Measurements from ENCODE around the gene ACY1. TPM values are rescaled to one million over a fixed set of nuclear protein-coding genes. Genes with fewer than 3 reads are reported as not detected.
A peak's percentile ranks its signal among the peaks of the same experiment; 100 is the strongest.

ACY1 gene
- total and polyA plus RNA-seq, 4 experiments from 2014 or later, result 7.7 to 14.9 (median 9.9) TPM

GRCh38 chr3:51946796-51947195 lies 36.5 kb upstream of the ACY1 start:
- no peak overlapping the region for H3K27ac Mint-ChIP-seq
- no peak for DNase-seq
- CTCF ChIA-PET (ENCODE audit: partially characterized antibody), result interaction anchor here (0.6 to 1.0 kb wide), 2 partner anchors 27 to 447 kb away, joined by 4 to 6 read pairs; partner anchors contain the start of gene ABHD14B

GRCh38 chr3:51947215-51947900 lies 36.0 kb upstream of the ACY1 start:
- Mint-ChIP-seq H3K4me3 (no peak overlapping the region), H3K27me3 (no peaks in the 10 kb centered on the region), H3K9me3 (no peaks in the 10 kb centered on the region), H3K36me3 (peaks cover 0 to 5% of the 10 kb centered on the region in 2 donors), H3K4me1 (peaks cover 2 to 16% (median 7%) of the 10 kb centered on the region in 4 donors), H3K27ac (peak overlapping the region in 1 of 7 donors; percentile 46)
- POLR2A ChIA-PET (ENCODE audit: partially characterized antibody), result interaction anchor here (0.6 kb wide), 1 partner anchor 20 kb away, joined by 4 read pairs; the partner anchor contains the start of gene PCBP4
- Histone ChIP-seq H3K4me3 (ENCODE audit: low read length in 2 of 2) (no peak overlapping the region), H3K4me1 (ENCODE audit: insufficient read depth, low read length) (peaks cover 10% of the 10 kb centered on the region), H3K27me3 (ENCODE audit: insufficient read depth, low read length) (no peaks in the 10 kb centered on the region), H3K27ac (ENCODE audit: low read depth, low read length) (no peak overlapping the region), H3K36me3 (ENCODE audit: insufficient read depth, low read length) (no peaks in the 10 kb centered on the region), H3K9me3 (ENCODE audit: control insufficient read depth in 1 of 2, low read length in 2 of 2) (no peaks in the 10 kb centered on the region)
- intact Hi-C loops (cut with micrococcal nuclease), result no loop called here
- no peak for DNase-seq
- CTCF ChIA-PET (ENCODE audit: partially characterized antibody), result interaction anchor here (0.6 to 1.0 kb wide), 3 partner anchors 10 to 447 kb away, joined by 3 to 6 read pairs (median 4); partner anchors contain the start of gene ABHD14B

More at GRCh38 chr3:51946796-51947195, 36.5 kb upstream of the ACY1 start:
- intact Hi-C loops (cut with micrococcal nuclease), result no loop called here
- Histone ChIP-seq H3K36me3 (ENCODE audit: insufficient read depth, low read length) (no peaks in the 10 kb centered on the region), H3K9me3 (ENCODE audit: control insufficient read depth in 1 of 2, low read length in 2 of 2) (no peaks in the 10 kb centered on the region), H3K27ac (ENCODE audit: low read depth, low read length) (no peak overlapping the region), H3K4me1 (ENCODE audit: insufficient read depth, low read length) (peaks cover 12% of the 10 kb centered on the region), H3K27me3 (ENCODE audit: insufficient read depth, low read length) (no peaks in the 10 kb centered on the region), H3K4me3 (ENCODE audit: low read length in 2 of 2) (no peak overlapping the region)
- Mint-ChIP-seq H3K36me3 (peaks cover 3 to 5% of the 10 kb centered on the region in 2 donors), H3K4me3 (no peak overlapping the region), H3K27me3 (no peaks in the 10 kb centered on the region), H3K9me3 (no peaks in the 10 kb centered on the region), H3K4me1 (peaks cover 2 to 21% (median 11%) of the 10 kb centered on the region in 4 donors)
- POLR2A ChIA-PET (ENCODE audit: partially characterized antibody), result interaction anchor here (0.6 to 1.2 kb wide), 2 partner anchors 21 to 27 kb away, joined by 4 to 5 read pairs; partner anchors contain the start of genes ABHD14A, ABHD14B and PCBP4

- intact Hi-C loops (cut with micrococcal nuclease), result no loop called here
- no peaks in the 10 kb centered on the region for H3K27me3 ChIP-seq (ENCODE audit: insufficient read depth, low read length)
- ChIA-PET POLR2A (ENCODE audit: partially characterized antibody) (no interaction called here), CTCF (ENCODE audit: partially characterized antibody) (interaction anchor here (0.6 kb wide), 1 partner anchor 11 kb away, joined by 3 read pairs; no protein-coding TSS in a partner anchor)
- H3K4me3 ChIP-seq (ENCODE audit: low read length in 2 of 2), result no peak overlapping the region
- H3K27me3 Mint-ChIP-seq, result peaks cover 0 to 1% of the 10 kb centered on the region in 2 donors
- H3K27ac Mint-ChIP-seq, result no peak overlapping the region
- no peak overlapping the region for H3K27ac ChIP-seq (ENCODE audit: low read depth, low read length)
- no peaks in the 10 kb centered on the region for H3K9me3 Mint-ChIP-seq
- H3K4me1 ChIP-seq (ENCODE audit: insufficient read depth, low read length), result peaks cover 3% of the 10 kb centered on the region
- peaks cover 0 to 8% (median 1%) of the 10 kb centered on the region in 4 donors for H3K4me1 Mint-ChIP-seq
- H3K36me3 ChIP-seq (ENCODE audit: insufficient read depth, low read length), result no peaks in the 10 kb centered on the region
- no peaks in the 10 kb centered on the region for H3K9me3 ChIP-seq (ENCODE audit: control insufficient read depth in 1 of 2, low read length in 2 of 2)
- no peak for DNase-seq
- H3K4me3 Mint-ChIP-seq, result no peak overlapping the region
- peaks cover 0 to 5% of the 10 kb centered on the region in 2 donors for H3K36me3 Mint-ChIP-seq
Measured at GRCh38 chr3:51948016-51948580, 35.2 kb upstream of the ACY1 start.

- Mint-ChIP-seq H3K27ac (no peak overlapping the region), H3K36me3 (peaks cover 0 to 5% of the 10 kb centered on the region in 2 donors), H3K9me3 (no peaks in the 10 kb centered on the region), H3K27me3 (peaks cover 3 to 7% of the 10 kb centered on the region in 2 donors), H3K4me1 (peaks cover 0 to 8% (median 0%) of the 10 kb centered on the region in 4 donors), H3K4me3 (no peak overlapping the region)
- Histone ChIP-seq H3K4me3 (ENCODE audit: low read length in 2 of 2) (no peak overlapping the region), H3K27me3 (ENCODE audit: insufficient read depth, low read length) (no peaks in the 10 kb centered on the region), H3K27ac (ENCODE audit: low read depth, low read length) (no peak overlapping the region), H3K9me3 (ENCODE audit: control insufficient read depth in 1 of 2, low read length in 2 of 2) (no peaks in the 10 kb centered on the region), H3K4me1 (ENCODE audit: insufficient read depth, low read length) (no peaks in the 10 kb centered on the region), H3K36me3 (ENCODE audit: insufficient read depth, low read length) (no peaks in the 10 kb centered on the region)
- DNase-seq, result no peak
- intact Hi-C loops (cut with micrococcal nuclease), result no loop called here
- ChIA-PET CTCF (ENCODE audit: partially characterized antibody) (no interaction called here), POLR2A (ENCODE audit: partially characterized antibody) (no interaction called here)
Measured at GRCh38 chr3:51949121-51949520, 34.2 kb upstream of the ACY1 start.

GRCh38 chr3:51950899-51951298 lies 32.4 kb upstream of the ACY1 start:
- Mint-ChIP-seq H3K27me3 (peaks cover 3 to 12% of the 10 kb centered on the region in 2 donors), H3K4me1 (peaks cover 0 to 8% (median 0%) of the 10 kb centered on the region in 4 donors), H3K9me3 (no peaks in the 10 kb centered on the region), H3K27ac (no peak overlapping the region), H3K36me3 (peaks cover 0 to 5% of the 10 kb centered on the region in 2 donors), H3K4me3 (no peak overlapping the region)
- no peaks in the 10 kb centered on the region for H3K9me3 ChIP-seq (ENCODE audit: control insufficient read depth in 1 of 2, low read length in 2 of 2)
- DNase-seq, result no peak
- peaks cover 8% of the 10 kb centered on the region for H3K27me3 ChIP-seq (ENCODE audit: insufficient read depth, low read length)
- intact Hi-C loops (cut with micrococcal nuclease), result no loop called here
- peaks cover 4% of the 10 kb centered on the region for H3K4me1 ChIP-seq (ENCODE audit: insufficient read depth, low read length)
- H3K27ac ChIP-seq (ENCODE audit: low read depth, low read length), result no peak overlapping the region
- ChIA-PET CTCF (ENCODE audit: partially characterized antibody) (interaction anchor here (1.8 to 3.2 kb wide), 2 partner anchors 9 to 22 kb away, joined by 7 to 14 read pairs; partner anchors contain the start of genes ABHD14B, PARP3 and RRP9), POLR2A (ENCODE audit: partially characterized antibody) (interaction anchor here (0.6 kb wide), 1 partner anchor 9 kb away, joined by 3 read pairs; the partner anchor contains the start of gene PARP3)
- H3K4me3 ChIP-seq (ENCODE audit: low read length in 2 of 2), result no peak overlapping the region
- H3K36me3 ChIP-seq (ENCODE audit: insufficient read depth, low read length), result no peaks in the 10 kb centered on the region

- Histone ChIP-seq H3K36me3 (ENCODE audit: insufficient read depth, low read length) (no peaks in the 10 kb centered on the region), H3K4me1 (ENCODE audit: insufficient read depth, low read length) (peaks cover 15% of the 10 kb centered on the region), H3K4me3 (ENCODE audit: low read length in 2 of 2) (no peak overlapping the region), H3K9me3 (ENCODE audit: control insufficient read depth in 1 of 2, low read length in 2 of 2) (no peaks in the 10 kb centered on the region), H3K27ac (ENCODE audit: low read depth, low read length) (no peak overlapping the region), H3K27me3 (ENCODE audit: insufficient read depth, low read length) (peaks cover 8% of the 10 kb centered on the region)
- ChIA-PET CTCF (ENCODE audit: partially characterized antibody) (interaction anchor here (0.9 to 3.2 kb wide), 3 partner anchors 9 to 386 kb away, joined by 3 to 14 read pairs (median 4); partner anchors contain the start of gene ABHD14B), POLR2A (ENCODE audit: partially characterized antibody) (interaction anchor here (1.5 kb wide), 2 partner anchors 11 to 21 kb away, joined by 3 to 4 read pairs; partner anchors contain the start of gene ABHD14A)
- Mint-ChIP-seq H3K36me3 (peaks cover 3 to 4% of the 10 kb centered on the region in 2 donors), H3K27ac (no peak overlapping the region), H3K9me3 (no peaks in the 10 kb centered on the region), H3K4me1 (peaks cover 0 to 8% (median 4%) of the 10 kb centered on the region in 4 donors), H3K27me3 (peaks cover 5 to 12% of the 10 kb centered on the region in 2 donors), H3K4me3 (no peak overlapping the region)
- DNase-seq, result no peak
- intact Hi-C loops (cut with micrococcal nuclease), result no loop called here
Measured at GRCh38 chr3:51953445-51953844, 29.9 kb upstream of the ACY1 start.

GRCh38 chr3:51954105-51954504 lies 29.2 kb upstream of the ACY1 start:
- ChIA-PET POLR2A (ENCODE audit: partially characterized antibody) (interaction anchor here (0.7 to 1.5 kb wide), 3 partner anchors 11 to 34 kb away, joined by 3 to 4 read pairs (median 3); partner anchors contain the start of gene ABHD14A), CTCF (ENCODE audit: partially characterized antibody) (interaction anchor here (1.2 kb wide), 1 partner anchor 385 kb away, joined by 3 read pairs; no protein-coding TSS in a partner anchor)
- peaks cover 3 to 5% of the 10 kb centered on the region in 2 donors for H3K36me3 Mint-ChIP-seq
- H3K4me3 ChIP-seq (ENCODE audit: low read length in 2 of 2), result no peak overlapping the region
- no peaks in the 10 kb centered on the region for H3K36me3 ChIP-seq (ENCODE audit: insufficient read depth, low read length)
- intact Hi-C loops (cut with micrococcal nuclease), result no loop called here
- H3K4me1 Mint-ChIP-seq, result peaks cover 0 to 8% (median 4%) of the 10 kb centered on the region in 4 donors
- peaks cover 5 to 12% of the 10 kb centered on the region in 2 donors for H3K27me3 Mint-ChIP-seq
- H3K4me3 Mint-ChIP-seq, result peak overlapping the region in 4 of 8 donors; percentile 10 to 53 (median 29)
- peaks cover 8% of the 10 kb centered on the region for H3K27me3 ChIP-seq (ENCODE audit: insufficient read depth, low read length)
- no peaks in the 10 kb centered on the region for H3K9me3 Mint-ChIP-seq
- H3K27ac ChIP-seq (ENCODE audit: low read depth, low read length), result no peak overlapping the region
- H3K4me1 ChIP-seq (ENCODE audit: insufficient read depth, low read length), result peaks cover 15% of the 10 kb centered on the region
- no peak for DNase-seq
- no peaks in the 10 kb centered on the region for H3K9me3 ChIP-seq (ENCODE audit: control insufficient read depth in 1 of 2, low read length in 2 of 2)
- H3K27ac Mint-ChIP-seq, result no peak overlapping the region

Measured in CD4-positive, alpha-beta memory T cell (primary cell).